VCaP (cell line): ENCODE data around the gene MCTP1.
"Not testable (repeated sequence)": the region's sequence is repeated elsewhere in the genome, so short reads cannot be mapped to it uniquely, and the experiment has no call there.

Experiments
- H3K27ac ChIP-seq: fragments of 450-650 bp; 2 replicates; pipeline ENCODE4 v1.5.1; 2017
- TF ChIP-seq, protein P1 (sequence below): fragments of 450-650 bp; conservative IDR thresholded peaks from 2 replicates; pipeline ENCODE4 v1.5.1; 2017; ENCODE audit warnings: mild to moderate bottlenecking, moderate library complexity

Gene MCTP1

DNA sequence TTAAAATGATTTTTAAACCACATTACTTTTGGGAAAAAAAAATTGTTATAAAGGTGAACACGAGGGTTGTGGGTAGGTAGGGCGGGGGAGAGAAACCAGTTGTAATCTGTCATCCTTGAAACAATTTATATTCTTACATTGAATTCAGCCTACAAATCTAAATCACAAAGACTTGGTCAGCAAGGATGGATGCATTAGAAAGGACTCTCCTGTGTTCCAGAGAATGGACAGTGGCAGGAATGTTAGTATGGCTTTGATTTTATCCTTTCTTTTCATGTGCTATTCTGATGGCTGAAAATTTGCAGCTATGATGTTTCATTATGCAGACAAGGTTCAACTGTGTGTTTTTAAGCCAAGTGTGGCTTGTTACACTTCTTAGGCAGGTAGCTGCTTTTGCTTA lies 431.8 kb downstream of the MCTP1 start:
- TF ChIP-seq, protein P1, sequence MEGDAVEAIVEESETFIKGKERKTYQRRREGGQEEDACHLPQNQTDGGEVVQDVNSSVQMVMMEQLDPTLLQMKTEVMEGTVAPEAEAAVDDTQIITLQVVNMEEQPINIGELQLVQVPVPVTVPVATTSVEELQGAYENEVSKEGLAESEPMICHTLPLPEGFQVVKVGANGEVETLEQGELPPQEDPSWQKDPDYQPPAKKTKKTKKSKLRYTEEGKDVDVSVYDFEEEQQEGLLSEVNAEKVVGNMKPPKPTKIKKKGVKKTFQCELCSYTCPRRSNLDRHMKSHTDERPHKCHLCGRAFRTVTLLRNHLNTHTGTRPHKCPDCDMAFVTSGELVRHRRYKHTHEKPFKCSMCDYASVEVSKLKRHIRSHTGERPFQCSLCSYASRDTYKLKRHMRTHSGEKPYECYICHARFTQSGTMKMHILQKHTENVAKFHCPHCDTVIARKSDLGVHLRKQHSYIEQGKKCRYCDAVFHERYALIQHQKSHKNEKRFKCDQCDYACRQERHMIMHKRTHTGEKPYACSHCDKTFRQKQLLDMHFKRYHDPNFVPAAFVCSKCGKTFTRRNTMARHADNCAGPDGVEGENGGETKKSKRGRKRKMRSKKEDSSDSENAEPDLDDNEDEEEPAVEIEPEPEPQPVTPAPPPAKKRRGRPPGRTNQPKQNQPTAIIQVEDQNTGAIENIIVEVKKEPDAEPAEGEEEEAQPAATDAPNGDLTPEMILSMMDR: no peak
- H3K27ac ChIP-seq: no peak overlapping the region

DNA sequence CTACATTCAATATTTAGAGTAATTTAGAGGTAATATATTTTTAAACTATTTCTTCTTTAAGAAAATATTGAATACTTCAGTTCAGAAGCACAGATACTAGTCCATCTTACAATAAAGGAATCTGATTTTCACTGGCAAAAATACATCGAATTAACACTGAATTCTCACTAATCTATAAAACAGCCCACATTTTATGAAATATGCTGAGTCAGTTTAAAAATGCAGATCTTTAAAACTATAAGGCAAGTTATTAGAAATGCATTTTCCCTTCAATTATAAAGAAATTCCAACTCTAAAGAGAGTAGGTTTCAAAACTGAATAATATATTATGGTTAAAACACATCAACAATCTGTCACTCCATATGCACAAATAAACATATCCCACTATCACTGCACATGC lies 433.9 kb downstream of the MCTP1 start:
- TF ChIP-seq, protein P1: no peak

DNA sequence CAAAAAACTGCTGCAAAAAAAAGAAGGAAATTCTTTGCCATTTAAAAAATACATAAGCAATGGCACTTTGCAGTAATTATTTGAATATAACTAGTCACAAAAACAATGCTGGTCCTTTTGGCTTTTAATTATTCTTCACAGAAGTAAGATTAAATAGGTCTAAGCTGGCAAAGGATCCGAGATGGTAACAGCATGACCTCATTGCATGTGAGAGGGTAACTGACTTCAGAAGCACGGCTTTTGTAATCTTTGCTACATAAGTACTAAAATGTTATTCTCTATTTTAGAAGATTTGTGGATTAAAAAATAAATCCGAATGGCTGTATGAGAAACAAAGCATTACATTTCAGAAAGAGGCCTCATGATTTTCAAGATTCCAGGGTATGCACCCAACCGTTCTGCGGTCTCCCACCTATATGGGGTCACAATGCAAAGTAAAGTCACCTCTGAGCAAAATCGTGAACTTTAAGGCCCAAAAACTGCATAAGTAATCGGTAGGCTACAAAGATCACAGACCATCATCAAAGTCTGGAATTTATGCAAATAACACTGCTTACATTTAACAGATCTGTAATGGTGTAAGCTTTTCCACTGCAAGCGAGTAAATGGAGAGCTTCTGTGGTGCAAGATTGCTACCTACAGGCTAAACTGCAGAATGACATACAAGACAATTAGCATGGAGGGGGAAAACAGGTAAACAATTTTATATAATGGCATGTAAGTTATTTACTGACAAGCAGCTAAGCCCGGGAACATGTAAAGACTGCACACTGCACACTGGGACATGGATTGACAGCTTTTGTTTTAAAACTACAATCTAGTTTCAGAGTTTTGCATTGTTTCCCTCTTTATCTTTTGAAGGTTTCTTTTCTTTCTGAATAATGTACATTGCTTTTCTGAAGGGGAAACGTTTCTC lies 434.8 kb downstream of the MCTP1 start:
- TF ChIP-seq, protein P1: peak; percentile 71
- no peak overlapping the region for H3K27ac ChIP-seq

More for the DNA sequence above, 433.9 kb downstream of the MCTP1 start:
- no peak overlapping the region for H3K27ac ChIP-seq

DNA sequence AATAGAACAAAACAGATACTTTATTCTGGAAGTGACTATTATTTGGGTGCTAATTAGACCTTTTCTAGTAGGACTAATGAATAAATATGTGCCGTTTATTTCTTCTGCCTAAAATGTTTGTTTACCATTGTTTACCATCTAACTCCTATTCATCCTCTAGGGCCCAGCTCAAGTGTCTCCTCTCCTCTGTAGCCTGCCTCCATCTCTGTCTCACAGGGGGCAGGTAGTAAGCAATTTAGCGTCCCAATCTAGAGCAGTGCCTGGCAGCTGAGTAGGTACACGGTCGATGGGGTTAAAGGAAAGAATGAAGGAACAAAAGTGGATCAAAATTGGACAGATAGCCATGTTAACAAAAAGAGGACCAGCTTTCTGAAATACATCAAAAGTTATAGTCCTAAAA lies 435.6 kb downstream of the MCTP1 start:
- H3K27ac ChIP-seq: no peak overlapping the region
- TF ChIP-seq, protein P1: no peak

DNA sequence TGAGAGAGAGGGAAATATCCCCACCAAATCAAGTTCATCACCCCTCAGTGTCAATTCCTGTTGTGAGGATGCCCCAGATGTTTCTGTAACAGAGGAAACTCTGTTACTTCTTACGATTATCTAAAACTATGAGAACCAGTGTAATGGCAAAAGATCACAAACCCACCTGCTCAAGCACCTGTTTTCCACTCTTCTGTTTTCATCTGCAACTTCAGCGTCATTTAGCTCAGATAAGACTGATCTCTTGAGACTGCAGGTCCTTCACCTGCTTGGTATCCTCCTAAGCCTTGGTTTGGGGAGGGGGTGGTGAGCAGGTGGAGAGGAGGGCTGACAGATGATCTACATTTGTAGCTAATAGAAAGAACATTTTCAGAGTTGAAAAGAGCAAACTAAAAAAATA lies 437.2 kb downstream of the MCTP1 start:
- H3K27ac ChIP-seq: no peak overlapping the region
- TF ChIP-seq, protein P1: no peak

DNA sequence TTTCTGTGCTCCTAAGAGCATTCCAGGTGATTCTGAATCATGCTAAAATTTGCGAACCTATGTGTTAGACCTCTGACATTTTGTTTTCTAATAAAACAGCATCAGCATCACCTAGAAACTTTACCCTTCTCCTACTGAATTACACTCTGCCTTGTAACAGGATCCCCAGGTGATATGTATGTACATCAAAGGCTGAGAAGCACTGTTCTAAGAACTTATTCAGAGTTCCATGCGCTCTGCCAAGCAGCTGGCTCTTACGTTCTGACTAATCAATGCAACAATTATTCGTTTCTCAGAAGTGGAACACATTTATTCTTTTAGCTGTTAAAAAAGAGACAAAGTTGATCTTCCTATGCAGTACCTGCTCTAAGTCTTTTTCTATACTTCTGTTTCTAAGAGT lies 437.9 kb downstream of the MCTP1 start:
- TF ChIP-seq, protein P1: no peak
- no peak overlapping the region for H3K27ac ChIP-seq

DNA sequence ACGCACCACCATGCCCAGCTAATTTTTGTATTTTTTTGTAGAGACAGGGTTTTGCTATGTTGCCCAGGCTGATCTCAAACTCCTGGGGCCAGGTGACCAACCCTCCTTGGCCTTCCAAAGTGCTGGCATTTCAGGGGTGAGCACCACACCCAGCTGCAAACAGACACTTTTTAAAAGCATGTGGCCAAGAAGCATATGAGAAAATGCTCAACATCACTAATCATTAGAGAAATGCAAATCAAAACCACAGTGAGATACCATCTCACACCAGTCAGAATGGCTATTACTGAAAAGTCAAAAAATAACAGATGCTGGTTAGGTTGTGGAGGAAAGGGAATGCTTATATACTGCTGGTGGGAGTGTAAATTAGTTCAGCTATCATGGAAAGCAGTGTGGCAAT lies 439.2 kb downstream of the MCTP1 start:
- not testable (repeated sequence) for H3K27ac ChIP-seq
